ENCODE results near the gene CAMSAP2.

CAMSAP2 gene, protein sequence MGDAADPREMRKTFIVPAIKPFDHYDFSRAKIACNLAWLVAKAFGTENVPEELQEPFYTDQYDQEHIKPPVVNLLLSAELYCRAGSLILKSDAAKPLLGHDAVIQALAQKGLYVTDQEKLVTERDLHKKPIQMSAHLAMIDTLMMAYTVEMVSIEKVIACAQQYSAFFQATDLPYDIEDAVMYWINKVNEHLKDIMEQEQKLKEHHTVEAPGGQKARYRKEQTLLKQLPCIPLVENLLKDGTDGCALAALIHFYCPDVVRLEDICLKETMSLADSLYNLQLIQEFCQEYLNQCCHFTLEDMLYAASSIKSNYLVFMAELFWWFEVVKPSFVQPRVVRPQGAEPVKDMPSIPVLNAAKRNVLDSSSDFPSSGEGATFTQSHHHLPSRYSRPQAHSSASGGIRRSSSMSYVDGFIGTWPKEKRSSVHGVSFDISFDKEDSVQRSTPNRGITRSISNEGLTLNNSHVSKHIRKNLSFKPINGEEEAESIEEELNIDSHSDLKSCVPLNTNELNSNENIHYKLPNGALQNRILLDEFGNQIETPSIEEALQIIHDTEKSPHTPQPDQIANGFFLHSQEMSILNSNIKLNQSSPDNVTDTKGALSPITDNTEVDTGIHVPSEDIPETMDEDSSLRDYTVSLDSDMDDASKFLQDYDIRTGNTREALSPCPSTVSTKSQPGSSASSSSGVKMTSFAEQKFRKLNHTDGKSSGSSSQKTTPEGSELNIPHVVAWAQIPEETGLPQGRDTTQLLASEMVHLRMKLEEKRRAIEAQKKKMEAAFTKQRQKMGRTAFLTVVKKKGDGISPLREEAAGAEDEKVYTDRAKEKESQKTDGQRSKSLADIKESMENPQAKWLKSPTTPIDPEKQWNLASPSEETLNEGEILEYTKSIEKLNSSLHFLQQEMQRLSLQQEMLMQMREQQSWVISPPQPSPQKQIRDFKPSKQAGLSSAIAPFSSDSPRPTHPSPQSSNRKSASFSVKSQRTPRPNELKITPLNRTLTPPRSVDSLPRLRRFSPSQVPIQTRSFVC (N-terminal part only)

DNA sequence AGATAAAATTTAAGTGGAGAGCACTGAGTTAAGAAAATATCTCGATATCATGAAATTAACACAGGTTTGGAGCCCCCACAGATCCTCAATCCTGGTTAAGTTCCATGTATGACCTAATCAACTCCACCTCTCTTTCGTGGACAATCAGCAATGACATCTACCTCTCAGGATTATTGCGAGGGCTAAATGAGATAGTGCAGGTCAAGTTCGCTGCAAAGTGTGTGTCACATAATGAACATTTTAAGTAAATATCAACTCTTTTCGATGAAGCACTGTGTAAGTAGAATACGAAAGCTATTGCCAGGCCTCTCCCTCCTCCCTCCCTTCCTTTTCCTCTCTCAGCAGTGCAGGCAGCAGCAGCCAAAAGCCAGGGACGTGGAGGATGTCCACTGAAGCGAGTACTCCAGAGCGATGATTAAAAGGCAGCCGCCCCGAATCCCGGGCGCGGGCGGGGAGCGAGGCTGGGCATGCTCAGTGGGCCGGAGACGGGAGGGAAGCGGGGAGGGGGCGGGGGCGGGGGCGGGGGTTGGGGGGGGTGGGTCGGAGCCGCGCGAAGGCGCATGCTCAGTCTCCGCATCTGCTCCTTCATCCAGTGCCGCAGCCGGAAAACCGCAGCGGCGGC, at the start of gene CAMSAP2:
Gene CAMSAP2, plus strand, starts transcription at position 567 of the 622 bp plus-strand sequence. CDS start 935 bp downstream, outside the sequence.
- TF ChIP-seq GATA2 (IDR thresholded peaks at IDR 0.05; ENCODE audit: low read depth, low read length), result no peak; the same call in 1 of the 2 replicates
- no peak for TF ChIP-seq GATA3 (IDR thresholded peaks at IDR 0.05; ENCODE audit: low read depth, low read length)

DNA sequence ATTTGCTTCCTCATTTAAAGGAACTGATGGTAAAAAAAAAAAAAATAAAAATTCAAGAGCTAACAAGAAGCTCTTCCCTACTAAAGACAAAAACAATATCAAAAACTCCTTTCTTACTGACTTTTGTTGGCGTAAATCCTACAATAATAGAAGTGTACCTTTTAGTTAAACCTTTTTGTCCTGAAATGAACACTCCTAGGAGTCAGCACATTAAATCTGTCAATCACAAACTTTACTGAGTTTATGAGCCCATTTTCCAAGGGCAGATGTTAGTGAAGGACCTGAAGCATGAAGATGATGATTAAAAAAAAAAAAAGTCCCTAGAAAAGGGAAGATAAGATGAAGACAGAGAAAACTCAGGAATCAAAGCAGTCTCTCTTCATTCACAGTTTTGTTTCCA, 46.4 kb upstream of the CAMSAP2 start:
- TF ChIP-seq GATA3 (IDR thresholded peaks at IDR 0.05; ENCODE audit: low read depth, low read length) (no peak), GATA2 (IDR thresholded peaks at IDR 0.05; ENCODE audit: low read depth, low read length) (no peak)

DNA sequence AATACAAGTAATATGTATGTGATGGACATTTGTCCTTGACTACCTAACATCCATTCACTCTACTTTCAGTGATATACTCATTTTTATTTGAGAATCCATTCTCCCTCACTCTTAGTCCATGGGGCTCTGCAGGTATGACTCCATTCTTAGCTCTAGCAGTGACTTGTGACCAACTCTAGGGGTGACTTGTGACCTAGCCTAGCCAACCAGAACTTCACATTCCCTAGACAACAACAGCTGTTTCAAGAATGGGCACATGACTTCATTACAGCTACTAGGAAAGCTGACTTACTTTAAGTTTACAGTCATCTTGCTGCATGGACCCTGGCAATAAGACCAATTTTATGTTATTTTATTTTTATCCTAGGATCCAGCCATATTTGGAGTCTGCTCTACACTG, 45.4 kb upstream of the CAMSAP2 start:
- no peak for TF ChIP-seq GATA2 (IDR thresholded peaks at IDR 0.05; ENCODE audit: low read depth, low read length)
- TF ChIP-seq GATA3 (IDR thresholded peaks at IDR 0.05; ENCODE audit: low read depth, low read length), result no peak

DNA sequence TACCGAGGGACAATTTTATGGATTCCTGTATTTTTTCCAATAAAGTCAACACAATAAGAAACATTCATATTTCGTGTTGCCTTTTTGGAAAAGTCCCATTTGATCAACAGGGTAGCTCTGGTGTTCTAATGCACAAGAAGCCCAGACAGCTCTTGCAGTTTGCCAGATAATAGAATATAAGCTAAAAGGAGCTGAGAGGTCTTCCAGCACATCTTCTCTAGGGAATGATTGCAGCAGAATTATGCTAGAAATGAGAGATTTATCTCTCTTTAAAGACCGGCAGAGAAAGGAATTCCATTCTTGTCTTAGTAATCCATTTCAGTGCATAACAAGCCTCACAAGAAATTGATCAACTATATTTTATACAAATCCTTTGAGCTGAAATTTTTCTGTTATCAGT, 44.0 kb upstream of the CAMSAP2 start:
- TF ChIP-seq GATA3 (IDR thresholded peaks at IDR 0.05; ENCODE audit: low read depth, low read length), result no peak
- TF ChIP-seq GATA2 (IDR thresholded peaks at IDR 0.05; ENCODE audit: low read depth, low read length), result no peak

DNA sequence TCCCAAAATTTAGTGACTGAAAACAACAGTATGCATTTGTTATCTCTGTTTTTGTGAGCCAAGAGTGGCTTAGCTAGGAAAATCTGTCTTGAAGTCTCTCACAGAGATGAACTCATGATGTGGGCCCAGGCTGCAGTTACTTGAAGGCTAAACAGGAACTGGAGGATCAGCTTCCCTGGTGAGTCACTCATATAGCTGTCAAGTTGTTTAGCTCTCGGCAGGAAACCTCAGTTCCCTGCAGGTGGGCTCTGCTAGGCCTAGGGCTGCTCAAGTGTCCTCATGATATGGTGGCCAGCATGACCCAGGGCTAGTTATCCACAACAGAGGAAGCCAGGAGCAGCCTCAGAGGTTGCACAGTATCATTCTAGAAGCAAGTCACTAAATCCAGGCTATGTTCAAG, 38.8 kb upstream of the CAMSAP2 start:
- TF ChIP-seq GATA2 (IDR thresholded peaks at IDR 0.05; ENCODE audit: low read depth, low read length), result no peak
- no peak for TF ChIP-seq GATA3 (IDR thresholded peaks at IDR 0.05; ENCODE audit: low read depth, low read length)

DNA sequence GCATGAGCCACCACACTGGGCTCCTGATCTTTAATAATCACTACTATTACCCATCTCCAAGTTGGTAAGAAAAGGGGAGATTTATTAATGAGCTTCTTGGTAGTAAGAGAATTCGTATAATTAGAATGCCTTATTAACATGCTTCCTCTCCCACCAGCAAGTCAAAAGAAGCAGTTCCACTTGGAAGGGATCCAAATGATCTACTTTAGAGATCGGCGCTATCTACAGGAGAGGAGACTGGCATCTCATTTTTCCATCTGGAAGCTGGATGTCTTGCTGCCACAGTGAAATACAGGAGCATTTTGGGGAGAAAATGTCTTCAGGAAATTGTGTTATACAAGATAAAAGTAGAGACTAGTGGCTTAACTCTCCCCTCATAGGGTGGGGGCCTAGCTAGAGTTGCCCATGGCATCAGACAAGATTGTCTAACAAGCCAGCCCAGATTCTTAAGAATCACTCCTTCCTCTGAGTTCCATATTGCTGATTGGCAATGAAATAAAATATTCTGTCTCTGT, 33.6 kb upstream of the CAMSAP2 start:
- TF ChIP-seq GATA2 (IDR thresholded peaks at IDR 0.05; ENCODE audit: low read depth, low read length), result peak; percentile 51
- no peak for TF ChIP-seq GATA3 (IDR thresholded peaks at IDR 0.05; ENCODE audit: low read depth, low read length)

DNA sequence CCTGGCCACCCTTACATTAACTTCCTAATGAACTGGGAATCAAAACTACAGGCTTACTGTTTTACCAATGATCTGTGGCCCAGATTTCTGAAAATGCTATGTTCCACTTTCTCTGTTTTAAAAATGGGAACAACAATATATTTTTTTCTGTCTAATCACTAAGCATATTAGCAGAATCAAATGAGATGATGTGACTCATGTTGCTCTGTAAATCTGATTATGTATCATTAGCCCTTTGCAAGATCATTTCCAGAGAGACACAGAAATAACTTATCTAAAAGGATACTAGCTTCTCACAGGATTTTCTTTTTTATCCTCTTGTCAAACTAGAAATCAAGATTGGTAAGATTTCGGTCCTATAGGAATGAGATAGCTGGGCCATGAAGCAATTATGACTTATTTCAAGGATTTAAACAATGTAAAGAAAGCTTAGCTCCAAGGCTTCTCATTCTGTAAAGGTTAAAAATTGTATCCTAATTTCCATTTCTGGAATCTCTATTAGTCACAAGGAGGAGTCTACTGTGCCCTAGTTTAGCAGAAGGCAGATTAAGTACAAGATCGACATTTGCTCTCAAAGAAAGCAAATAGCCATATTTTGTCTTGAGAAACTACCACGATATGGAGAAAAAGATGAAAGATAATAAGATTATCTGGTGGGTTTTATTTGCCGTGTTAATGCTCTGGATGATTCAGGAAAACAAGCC, 32.4 kb upstream of the CAMSAP2 start:
- TF ChIP-seq GATA3 (IDR thresholded peaks at IDR 0.05; ENCODE audit: low read depth, low read length) (no peak), GATA2 (IDR thresholded peaks at IDR 0.05; ENCODE audit: low read depth, low read length) (no peak)

DNA sequence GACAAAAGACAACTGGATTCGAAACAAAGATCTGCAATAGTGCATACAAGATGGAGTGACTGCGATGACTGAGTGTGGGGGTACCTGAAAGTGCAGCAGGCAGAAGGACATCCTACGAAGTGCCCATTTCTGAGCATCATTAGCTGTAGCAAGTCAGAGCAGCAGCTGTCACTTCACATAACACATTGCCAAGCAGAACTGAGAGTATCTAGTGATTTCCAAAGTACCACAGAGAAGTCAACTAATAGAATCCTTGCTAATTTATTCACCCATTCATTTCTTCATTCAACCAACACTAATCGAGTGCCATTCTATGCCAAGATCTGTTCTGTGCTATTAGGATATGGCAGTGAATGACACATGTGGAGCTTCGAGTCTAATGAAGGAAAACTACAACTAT, 31.6 kb upstream of the CAMSAP2 start:
- TF ChIP-seq GATA3 (IDR thresholded peaks at IDR 0.05; ENCODE audit: low read depth, low read length) (no peak), GATA2 (IDR thresholded peaks at IDR 0.05; ENCODE audit: low read depth, low read length) (no peak)

DNA sequence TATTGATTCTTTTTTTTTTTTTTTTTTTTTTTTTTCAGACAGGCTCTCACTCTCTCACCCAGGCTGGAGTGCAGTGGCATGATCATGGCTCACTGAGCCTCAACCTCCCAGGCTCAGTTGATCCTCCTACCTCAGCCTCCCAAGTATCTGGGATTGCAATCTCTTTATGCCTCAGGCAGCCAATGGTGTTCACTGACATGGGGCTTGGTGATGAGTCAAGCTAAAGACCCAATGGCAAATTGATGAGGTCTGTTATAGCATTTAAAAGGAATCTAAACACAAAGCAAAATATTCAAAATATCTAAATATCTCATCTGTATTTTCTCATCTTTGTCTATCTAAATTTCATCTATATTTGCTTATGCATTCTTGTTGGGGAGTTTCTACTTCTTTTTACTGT, 30.5 kb upstream of the CAMSAP2 start:
- no peak for TF ChIP-seq GATA3 (IDR thresholded peaks at IDR 0.05; ENCODE audit: low read depth, low read length)
- TF ChIP-seq GATA2 (IDR thresholded peaks at IDR 0.05; ENCODE audit: low read depth, low read length), result no peak

DNA sequence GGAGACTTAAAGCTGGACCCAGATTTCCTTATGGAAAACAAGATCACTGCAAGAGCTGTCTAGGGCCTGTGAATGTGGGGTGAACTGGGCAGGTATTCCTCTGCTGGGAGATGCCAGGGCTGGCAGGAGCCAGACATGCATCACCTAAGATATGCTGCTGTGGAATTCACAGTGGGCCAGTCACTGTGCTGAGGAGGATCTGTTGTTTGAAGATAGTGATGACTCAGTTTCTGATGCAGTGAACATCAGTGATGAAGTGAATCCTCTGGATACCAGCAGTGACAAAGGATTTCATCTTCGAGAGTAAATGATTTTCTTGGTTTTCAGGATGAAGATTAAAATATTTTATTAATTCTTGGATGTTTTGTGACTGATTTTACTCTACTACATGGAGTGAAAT, 29.9 kb upstream of the CAMSAP2 start:
- TF ChIP-seq GATA3 (IDR thresholded peaks at IDR 0.05; ENCODE audit: low read depth, low read length) (no peak), GATA2 (IDR thresholded peaks at IDR 0.05; ENCODE audit: low read depth, low read length) (no peak)

DNA sequence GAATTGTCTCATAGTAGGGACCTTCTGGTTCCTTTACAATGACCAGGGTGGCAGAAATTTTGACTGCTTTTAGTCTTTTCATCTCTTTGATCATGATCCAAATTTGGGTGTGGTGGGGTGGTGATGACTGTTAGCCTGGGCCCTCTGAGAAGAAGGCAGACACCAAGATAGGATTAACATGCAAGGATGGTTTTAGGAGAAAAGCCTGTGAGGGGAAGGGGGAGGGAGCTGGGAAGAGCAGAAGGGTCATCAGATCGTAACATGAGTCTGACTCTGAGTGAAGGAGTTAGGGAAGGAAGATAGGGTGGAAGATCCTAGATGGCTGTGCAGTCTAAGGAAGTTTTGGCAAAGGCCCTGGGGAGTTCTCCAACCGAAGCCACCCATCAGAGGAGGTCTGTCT, 28.5 kb upstream of the CAMSAP2 start:
- TF ChIP-seq GATA3 (IDR thresholded peaks at IDR 0.05; ENCODE audit: low read depth, low read length) (no peak), GATA2 (IDR thresholded peaks at IDR 0.05; ENCODE audit: low read depth, low read length) (no peak)

DNA sequence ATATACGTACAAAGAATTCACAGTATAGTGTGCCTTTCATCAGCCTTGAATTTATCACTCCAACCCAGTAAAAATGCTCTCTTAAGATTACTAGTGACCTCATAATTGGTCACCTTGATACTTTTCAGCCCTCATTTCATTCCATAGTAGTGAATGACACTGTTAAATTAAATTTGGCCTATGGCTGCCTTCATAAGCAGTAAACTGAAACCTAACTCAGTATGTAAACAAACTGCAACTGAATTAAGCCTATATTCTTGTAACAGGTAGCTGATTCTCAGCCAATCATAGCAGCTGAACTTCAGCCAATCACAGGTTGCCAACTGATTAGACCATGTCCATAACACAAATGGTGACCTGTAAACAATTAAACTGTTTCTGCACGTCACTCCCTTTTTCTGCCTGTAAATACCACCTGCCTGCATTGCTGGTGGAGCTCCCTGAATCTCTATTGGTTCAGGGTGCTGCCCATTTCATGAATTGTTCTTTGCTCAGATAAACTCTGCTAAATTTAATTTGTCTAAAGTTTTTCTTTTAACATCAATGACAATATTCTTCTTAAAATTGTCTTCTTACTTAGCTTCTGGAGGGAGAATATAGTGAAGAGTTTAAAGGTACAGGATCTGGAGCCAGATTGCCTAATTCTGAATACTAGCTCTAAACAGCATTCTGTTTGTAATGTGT, 24.0 kb upstream of the CAMSAP2 start:
- TF ChIP-seq GATA2 (IDR thresholded peaks at IDR 0.05; ENCODE audit: low read depth, low read length) (no peak), GATA3 (IDR thresholded peaks at IDR 0.05; ENCODE audit: low read depth, low read length) (no peak)

DNA sequence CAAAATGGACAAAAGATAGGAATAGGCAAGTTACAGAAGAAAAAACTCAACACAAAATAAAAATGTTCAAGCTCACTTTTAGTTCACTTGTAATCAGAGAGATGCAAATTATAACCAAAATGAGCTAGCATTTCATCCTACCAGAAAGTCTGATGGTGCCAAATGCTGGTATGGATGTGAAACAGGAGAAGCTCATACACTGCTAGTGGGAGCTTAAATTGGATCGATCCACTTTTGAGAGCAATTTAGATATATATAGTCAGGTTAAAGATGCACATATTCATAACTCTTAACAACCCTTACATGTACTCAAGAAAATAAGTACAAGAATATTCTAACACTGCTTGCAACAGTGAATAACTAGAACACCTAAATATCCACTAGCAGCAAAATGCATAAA, 18.5 kb upstream of the CAMSAP2 start:
- TF ChIP-seq GATA2 (IDR thresholded peaks at IDR 0.05; ENCODE audit: low read depth, low read length) (no peak), GATA3 (IDR thresholded peaks at IDR 0.05; ENCODE audit: low read depth, low read length) (no peak)
